Keratinocyte (primary cell): Measurements from ENCODE around the gene C4orf50. TPM values are rescaled to one million over a fixed set of nuclear protein-coding genes. Genes with fewer than 3 reads are reported as not detected.

Experiments used
- DNase-seq: peaks from one replicate; pipeline ENCODE4 v3.0.0-alpha.2; 2011; ENCODE audit warnings: low read depth, missing footprints, low spot score
- FAIRE-seq: peaks from 2 replicates; lab custom pipeline; 2011; peaks lifted over from hg19 to GRCh38; lab: Jason Lieb, UNC
- H2AFZ ChIP-seq: 2 replicates; pipeline ENCODE4 v1.6.0; 2012; ENCODE audit warnings: low read length, control low read depth, inconsistent platforms; ENCODE audit not compliant: control insufficient read depth
- H3K27ac ChIP-seq: 2 replicates; pipeline ENCODE4 v1.5.1; 2011; ENCODE audit warnings: low read length; ENCODE audit not compliant: control insufficient read depth, insufficient read depth
- H3K27me3 ChIP-seq: 3 replicates; pipeline ENCODE4 v1.6.0; 2011; ENCODE audit warnings: low read length; ENCODE audit not compliant: control insufficient read depth, insufficient read depth; ENCODE audit errors: extremely low read depth
- H3K36me3 ChIP-seq, 2 experiments: 2 replicates in 1 of 2; 3 replicates in 1 of 2; pipeline ENCODE4 v1.5.1; 2011; ENCODE audit warnings: low read length in 2 of 2, mild to moderate bottlenecking in 1 of 2; ENCODE audit not compliant: control insufficient read depth in 2 of 2, insufficient read depth in 2 of 2; ENCODE audit errors: extremely low read depth in 1 of 2
- H3K4me1 ChIP-seq: 3 replicates; pipeline ENCODE4 v1.5.1; 2011; ENCODE audit warnings: low read length; ENCODE audit not compliant: control insufficient read depth, insufficient read depth; ENCODE audit errors: extremely low read depth
- H3K4me2 ChIP-seq: 3 replicates; pipeline ENCODE4 v1.6.0; 2011; ENCODE audit warnings: low read depth, low read length; ENCODE audit not compliant: control insufficient read depth, insufficient read depth; ENCODE audit errors: extremely low read depth
- H3K4me3 ChIP-seq, 3 experiments: fragments of 200-600 bp in 1 of 3; sonication (generic) in 1 of 3; 2 replicates in 2 of 3; 3 replicates in 1 of 3; pipeline ENCODE4 v1.5.1; 2011 to 2016; ENCODE audit warnings: low read length in 3 of 3, mild to moderate bottlenecking in 3 of 3, control low read depth in 2 of 3, inconsistent platforms in 1 of 3, low read depth in 1 of 3, mixed read lengths in 1 of 3, mixed run types in 1 of 3, moderate library complexity in 1 of 3; ENCODE audit not compliant: control insufficient read depth in 2 of 3, insufficient read depth in 2 of 3; ENCODE audit errors: extremely low read depth in 1 of 3
- H3K79me2 ChIP-seq: 2 replicates; pipeline ENCODE4 v1.6.0; 2012; ENCODE audit warnings: low read length; ENCODE audit not compliant: control insufficient read depth, insufficient read depth
- H3K9ac ChIP-seq: 3 replicates; pipeline ENCODE4 v1.6.0; 2011; ENCODE audit warnings: low read length; ENCODE audit not compliant: control insufficient read depth, insufficient read depth; ENCODE audit errors: extremely low read depth
- H3K9me1 ChIP-seq: 3 replicates; pipeline ENCODE4 v1.6.0; 2011; ENCODE audit warnings: low read length; ENCODE audit not compliant: control insufficient read depth, insufficient read depth; ENCODE audit errors: extremely low read depth
- H3K9me3 ChIP-seq: 2 replicates; pipeline ENCODE4 v1.5.1; 2012; ENCODE audit warnings: low read depth, low read length; ENCODE audit not compliant: control insufficient read depth
- H4K20me1 ChIP-seq: 3 replicates; pipeline ENCODE4 v1.6.0; 2011; ENCODE audit warnings: low read length; ENCODE audit not compliant: control insufficient read depth, insufficient read depth; ENCODE audit errors: extremely low read depth
- CTCF ChIP-seq, 3 experiments: IDR thresholded peaks in 1 of 3; conservative IDR thresholded peaks in 1 of 3; optimal IDR thresholded peaks in 1 of 3; 2 replicates in 2 of 3; 3 replicates in 1 of 3; pipeline versions ENCODE3 to v1.5.1; 2011; ENCODE audit warnings: low read length in 3 of 3, mild to moderate bottlenecking in 3 of 3, moderate library complexity in 2 of 3, control low read depth in 1 of 3, inconsistent platforms in 1 of 3; ENCODE audit not compliant: insufficient read depth in 2 of 3; ENCODE audit errors: extremely low read depth in 1 of 3
- EZH2 ChIP-seq: IDR thresholded peaks from one replicate; pipeline ENCODE4 v1.6.1; 2012; ENCODE audit warnings: inconsistent platforms, mild to moderate bottlenecking, low read length, moderate library complexity
- dilution Hi-C: fragments of 300-500 bp; cut with MboI; formaldehyde crosslinking; loops from one replicate; pipeline ENCODE4 v1.7.0; 2020; ENCODE audit warnings: low sequenced_read_pairs; ENCODE audit not compliant: extremely low pct_ligation_motif_present
- polyA plus RNA-seq, 5 experiments: library from polyadenylated mRNA; depleted of rRNA in 3 of 5; stranded (reverse) in 3 of 5; stranded (forward) in 1 of 5; unstranded in 1 of 5; fragments of >200 nt; gene quantifications; 1 replicate in 1 of 5; 2 replicates in 3 of 5; 3 replicates in 1 of 5; pipeline versions ENCODE4 v1.2.1 to v1.2.3, GENCODE V29; 2011 to 2012; ENCODE audit warnings: missing spikeins in 2 of 5, low read depth in 1 of 5, low replicate concordance in 1 of 5

The C4orf50 gene
- polyA plus RNA-seq, 1 donor (not counting 4 experiments of a cell fraction or from before 2014, with no cell fraction given), result not detected

GRCh38 chr4:6030679-6031078, 12.4 kb upstream of the C4orf50 start:
- no peak for FAIRE-seq
- no peaks in the 10 kb centered on the region for H3K9me1 ChIP-seq
- H3K79me2 ChIP-seq, result no peaks in the 10 kb centered on the region
- dilution Hi-C loops, result no loop called here
- no peaks in the 10 kb centered on the region for H3K9me3 ChIP-seq
- H3K4me3 ChIP-seq, result no peak overlapping the region
- H3K9ac ChIP-seq, result no peak overlapping the region
- DNase-seq, result no peak
- H4K20me1 ChIP-seq, result no peaks in the 10 kb centered on the region
- no peak overlapping the region for H3K4me2 ChIP-seq
- no peak overlapping the region for H2AFZ ChIP-seq
- H3K4me1 ChIP-seq, result no peaks in the 10 kb centered on the region
- no peak for TF ChIP-seq EZH2
- TF ChIP-seq CTCF (optimal IDR thresholded peaks at IDR 0.05 in 1 of 3, IDR thresholded peaks at IDR 0.05 in 1 of 3, conservative IDR thresholded peaks at IDR 0.05 in 1 of 3; ENCODE audit: extremely low read depth in 1 of 3, insufficient read depth in 2 of 3, low read length in 3 of 3), result no peak
- H3K27ac ChIP-seq, result no peak overlapping the region
- H3K27me3 ChIP-seq, result no peaks in the 10 kb centered on the region
- no peaks in the 10 kb centered on the region for H3K36me3 ChIP-seq

DNA sequence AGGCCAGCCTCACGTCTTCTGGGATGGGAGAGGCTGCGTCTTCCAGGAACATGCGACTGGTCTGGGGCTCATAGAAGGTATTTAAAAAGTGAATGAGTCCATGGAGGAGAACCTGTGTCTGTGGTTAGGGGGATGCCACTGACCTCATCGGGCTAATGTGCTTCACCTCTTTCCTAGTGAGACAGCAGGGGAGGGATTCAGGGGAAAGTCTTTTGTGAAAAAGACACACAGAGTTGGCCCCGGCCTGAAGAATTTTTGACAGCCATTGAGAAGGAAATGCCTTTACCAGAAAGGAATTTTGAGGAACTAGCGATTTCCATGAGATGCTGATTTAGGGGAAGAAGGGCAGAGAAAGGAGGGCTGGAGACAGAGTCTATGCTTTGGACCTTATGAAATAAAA, 11.0 kb upstream of the C4orf50 start:
- no peaks in the 10 kb centered on the region for H4K20me1 ChIP-seq

More for the DNA sequence above, 11.0 kb upstream of the C4orf50 start:
- Histone ChIP-seq H3K9me3 (no peaks in the 10 kb centered on the region), H3K27ac (no peak overlapping the region), H2AFZ (no peak overlapping the region), H3K27me3 (no peaks in the 10 kb centered on the region), H3K4me2 (no peak overlapping the region), H3K79me2 (no peaks in the 10 kb centered on the region), H3K4me3 (no peak overlapping the region), H3K9ac (no peak overlapping the region), H3K9me1 (no peaks in the 10 kb centered on the region), H3K4me1 (no peaks in the 10 kb centered on the region), H3K36me3 (no peaks in the 10 kb centered on the region)
- dilution Hi-C loops, result no loop called here
- no peak for TF ChIP-seq CTCF (optimal IDR thresholded peaks at IDR 0.05 in 1 of 3, IDR thresholded peaks at IDR 0.05 in 1 of 3, conservative IDR thresholded peaks at IDR 0.05 in 1 of 3; ENCODE audit: extremely low read depth in 1 of 3, insufficient read depth in 2 of 3, low read length in 3 of 3)
- TF ChIP-seq EZH2, result no peak
- FAIRE-seq (no peak), DNase-seq (no peak)
